ENCODE data around the gene TMEM39B. TPM values are rescaled to one million over a fixed set of nuclear protein-coding genes. Genes with fewer than 3 reads are reported as not detected.
"Not testable (repeated sequence)": the region's sequence is repeated elsewhere in the genome, so short reads cannot be mapped to it uniquely, and the experiment has no call there.

Gene TMEM39B
- total RNA-seq, 1 experiment from 2014 or later = 18.8 TPM

DNA sequence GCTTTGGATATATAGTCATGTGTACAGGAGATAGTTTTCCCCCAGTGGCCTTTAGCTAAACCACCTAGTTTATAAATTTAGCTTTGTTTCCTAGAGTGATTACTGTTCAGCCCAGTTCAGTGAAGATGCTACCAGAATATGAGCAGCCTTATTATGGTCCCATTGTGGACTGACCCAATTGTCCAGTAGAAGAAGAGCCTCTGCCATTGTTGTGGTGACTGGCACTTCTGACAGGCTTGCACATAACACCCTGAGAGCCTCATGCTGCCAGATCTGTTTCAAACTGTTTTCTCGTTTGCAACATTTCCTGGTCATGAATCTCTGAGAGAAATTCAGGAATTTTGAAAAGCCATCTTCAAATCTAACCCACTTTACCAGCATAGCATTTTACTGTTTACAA is 55.7 kb downstream of the TMEM39B start:
- no peak overlapping the region for H3K4me3 Mint-ChIP-seq
- DNase-seq (ENCODE audit: low spot score) (no peak), ATAC-seq (no peak)
- no peaks in the 10 kb centered on the region for H3K27me3 Mint-ChIP-seq (ENCODE audit: low read depth)
- H3K36me3 Mint-ChIP-seq = no peaks in the 10 kb centered on the region
- no peaks in the 10 kb centered on the region for H3K9me3 Mint-ChIP-seq
- CTCF ChIA-PET = interaction anchor here (0.7 to 4.1 kb wide), 13 partner anchors 10 to 237 kb away, joined by 3 to 20 read pairs (median 4); partner anchors contain the start of genes KPNA6 and TMEM39B
- peaks cover 25% of the 10 kb centered on the region for H3K4me1 Mint-ChIP-seq
- TF ChIP-seq KAT7 (CRISPR knock-in tag; IDR thresholded peaks at IDR 0.05; ENCODE audit: borderline replicate concordance) = no peak
- TF ChIP-seq JAZF1 (CRISPR knock-in tag; IDR thresholded peaks at IDR 0.05) = no peak
- POLR2A ChIA-PET = interaction anchor here (1.2 kb wide), 1 partner anchor 51 kb away, joined by 3 read pairs; the partner anchor contains the start of gene TXLNA
- H3K27ac Mint-ChIP-seq = no peak overlapping the region

DNA sequence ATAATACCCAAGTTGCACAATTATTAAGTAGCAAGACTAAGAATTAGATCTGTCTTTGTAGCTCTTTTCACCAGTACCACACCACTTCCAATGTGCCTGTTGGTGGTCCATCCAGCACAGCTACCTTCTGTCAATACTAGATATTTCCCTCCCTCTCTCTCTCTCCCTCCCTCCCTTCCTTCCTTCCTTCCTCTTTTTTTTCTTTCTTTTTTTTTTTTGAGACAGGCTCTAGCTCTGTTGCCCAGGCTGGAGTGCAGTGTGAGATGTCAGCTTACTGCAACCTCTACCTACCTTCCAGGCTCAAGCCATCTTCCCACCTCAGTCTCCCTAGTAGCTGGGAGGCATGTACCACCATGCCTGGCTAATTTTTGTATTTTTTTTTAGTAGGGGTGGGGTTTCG is 56.2 kb downstream of the TMEM39B start:
- H3K9me3 Mint-ChIP-seq = no peaks in the 10 kb centered on the region
- no peak overlapping the region for H3K4me3 Mint-ChIP-seq
- CTCF ChIA-PET = interaction anchor here (0.6 to 4.1 kb wide), 7 partner anchors 10 to 142 kb away, joined by 3 to 20 read pairs (median 3); partner anchors contain the start of genes KPNA6 and TMEM39B
- ATAC-seq (no peak), DNase-seq (ENCODE audit: low spot score) (no peak)
- TF ChIP-seq, protein P1, sequence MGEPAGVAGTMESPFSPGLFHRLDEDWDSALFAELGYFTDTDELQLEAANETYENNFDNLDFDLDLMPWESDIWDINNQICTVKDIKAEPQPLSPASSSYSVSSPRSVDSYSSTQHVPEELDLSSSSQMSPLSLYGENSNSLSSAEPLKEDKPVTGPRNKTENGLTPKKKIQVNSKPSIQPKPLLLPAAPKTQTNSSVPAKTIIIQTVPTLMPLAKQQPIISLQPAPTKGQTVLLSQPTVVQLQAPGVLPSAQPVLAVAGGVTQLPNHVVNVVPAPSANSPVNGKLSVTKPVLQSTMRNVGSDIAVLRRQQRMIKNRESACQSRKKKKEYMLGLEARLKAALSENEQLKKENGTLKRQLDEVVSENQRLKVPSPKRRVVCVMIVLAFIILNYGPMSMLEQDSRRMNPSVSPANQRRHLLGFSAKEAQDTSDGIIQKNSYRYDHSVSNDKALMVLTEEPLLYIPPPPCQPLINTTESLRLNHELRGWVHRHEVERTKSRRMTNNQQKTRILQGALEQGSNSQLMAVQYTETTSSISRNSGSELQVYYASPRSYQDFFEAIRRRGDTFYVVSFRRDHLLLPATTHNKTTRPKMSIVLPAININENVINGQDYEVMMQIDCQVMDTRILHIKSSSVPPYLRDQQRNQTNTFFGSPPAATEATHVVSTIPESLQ (CRISPR knock-in tag; IDR thresholded peaks at IDR 0.05) = no peak
- TF ChIP-seq KAT7 (CRISPR knock-in tag; IDR thresholded peaks at IDR 0.05; ENCODE audit: borderline replicate concordance) (no peak), TP53 (CRISPR knock-in tag; IDR thresholded peaks at IDR 0.05) (no peak), SMAD3 (CRISPR knock-in tag; IDR thresholded peaks at IDR 0.05; ENCODE audit: borderline replicate concordance) (no peak), ZBTB21 (CRISPR knock-in tag; IDR thresholded peaks at IDR 0.05; ENCODE audit: borderline replicate concordance) (no peak), NFATC4 (CRISPR knock-in tag; IDR thresholded peaks at IDR 0.05) (no peak)
- TF ChIP-seq, protein P2, sequence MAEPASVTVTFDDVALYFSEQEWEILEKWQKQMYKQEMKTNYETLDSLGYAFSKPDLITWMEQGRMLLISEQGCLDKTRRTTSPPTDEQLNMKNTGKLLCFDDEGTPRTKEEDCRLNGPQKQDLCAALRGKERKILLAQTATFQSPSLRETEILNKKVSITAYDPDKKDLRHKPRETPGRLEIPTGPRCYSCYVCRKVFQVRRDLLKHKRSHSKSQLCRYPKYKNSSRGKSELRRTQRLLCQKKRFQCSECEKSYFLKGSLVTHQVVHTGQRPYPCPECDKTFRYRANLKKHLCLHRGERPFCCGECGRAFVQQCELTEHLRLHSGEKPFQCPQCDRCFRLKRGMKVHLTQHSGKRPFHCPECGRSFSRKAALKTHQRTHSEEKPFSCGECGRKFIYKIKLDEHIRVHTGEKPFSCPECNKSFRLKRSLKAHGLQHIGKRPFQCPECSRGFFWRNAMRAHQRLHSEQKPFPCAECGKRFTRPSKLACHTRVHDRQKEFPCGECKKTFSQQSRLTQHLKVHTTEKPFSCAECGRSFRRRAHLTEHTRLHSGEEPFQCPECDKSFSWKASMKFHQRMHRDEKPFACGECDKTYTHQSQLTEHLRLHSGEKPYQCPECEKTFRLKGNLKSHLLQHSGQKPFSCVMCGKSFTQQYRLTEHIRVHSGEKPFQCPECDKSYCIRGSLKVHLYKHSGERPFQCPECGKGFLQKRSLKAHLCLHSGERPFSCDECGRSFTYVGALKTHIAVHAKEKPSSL (CRISPR knock-in tag; conservative IDR thresholded peaks at IDR 0.05) = no peak
- TF ChIP-seq, protein P3, sequence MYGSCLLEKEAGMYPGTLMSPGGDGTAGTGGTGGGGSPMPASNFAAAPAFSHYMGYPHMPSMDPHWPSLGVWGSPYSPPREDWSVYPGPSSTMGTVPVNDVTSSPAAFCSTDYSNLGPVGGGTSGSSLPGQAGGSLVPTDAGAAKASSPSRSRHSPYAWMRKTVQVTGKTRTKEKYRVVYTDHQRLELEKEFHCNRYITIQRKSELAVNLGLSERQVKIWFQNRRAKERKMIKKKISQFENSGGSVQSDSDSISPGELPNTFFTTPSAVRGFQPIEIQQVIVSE (CRISPR knock-in tag; IDR thresholded peaks at IDR 0.05; ENCODE audit: borderline replicate concordance) = no peak
- TF ChIP-seq, protein P4, sequence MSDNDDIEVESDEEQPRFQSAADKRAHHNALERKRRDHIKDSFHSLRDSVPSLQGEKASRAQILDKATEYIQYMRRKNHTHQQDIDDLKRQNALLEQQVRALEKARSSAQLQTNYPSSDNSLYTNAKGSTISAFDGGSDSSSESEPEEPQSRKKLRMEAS (CRISPR knock-in tag; IDR thresholded peaks at IDR 0.05) = no peak
- TF ChIP-seq, protein P5, sequence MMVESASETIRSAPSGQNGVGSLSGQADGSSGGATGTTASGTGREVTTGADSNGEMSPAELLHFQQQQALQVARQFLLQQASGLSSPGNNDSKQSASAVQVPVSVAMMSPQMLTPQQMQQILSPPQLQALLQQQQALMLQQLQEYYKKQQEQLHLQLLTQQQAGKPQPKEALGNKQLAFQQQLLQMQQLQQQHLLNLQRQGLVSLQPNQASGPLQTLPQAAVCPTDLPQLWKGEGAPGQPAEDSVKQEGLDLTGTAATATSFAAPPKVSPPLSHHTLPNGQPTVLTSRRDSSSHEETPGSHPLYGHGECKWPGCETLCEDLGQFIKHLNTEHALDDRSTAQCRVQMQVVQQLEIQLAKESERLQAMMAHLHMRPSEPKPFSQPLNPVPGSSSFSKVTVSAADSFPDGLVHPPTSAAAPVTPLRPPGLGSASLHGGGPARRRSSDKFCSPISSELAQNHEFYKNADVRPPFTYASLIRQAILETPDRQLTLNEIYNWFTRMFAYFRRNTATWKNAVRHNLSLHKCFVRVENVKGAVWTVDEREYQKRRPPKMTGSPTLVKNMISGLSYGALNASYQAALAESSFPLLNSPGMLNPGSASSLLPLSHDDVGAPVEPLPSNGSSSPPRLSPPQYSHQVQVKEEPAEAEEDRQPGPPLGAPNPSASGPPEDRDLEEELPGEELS (CRISPR knock-in tag; IDR thresholded peaks at IDR 0.05) = no peak
- TF ChIP-seq, protein P6, sequence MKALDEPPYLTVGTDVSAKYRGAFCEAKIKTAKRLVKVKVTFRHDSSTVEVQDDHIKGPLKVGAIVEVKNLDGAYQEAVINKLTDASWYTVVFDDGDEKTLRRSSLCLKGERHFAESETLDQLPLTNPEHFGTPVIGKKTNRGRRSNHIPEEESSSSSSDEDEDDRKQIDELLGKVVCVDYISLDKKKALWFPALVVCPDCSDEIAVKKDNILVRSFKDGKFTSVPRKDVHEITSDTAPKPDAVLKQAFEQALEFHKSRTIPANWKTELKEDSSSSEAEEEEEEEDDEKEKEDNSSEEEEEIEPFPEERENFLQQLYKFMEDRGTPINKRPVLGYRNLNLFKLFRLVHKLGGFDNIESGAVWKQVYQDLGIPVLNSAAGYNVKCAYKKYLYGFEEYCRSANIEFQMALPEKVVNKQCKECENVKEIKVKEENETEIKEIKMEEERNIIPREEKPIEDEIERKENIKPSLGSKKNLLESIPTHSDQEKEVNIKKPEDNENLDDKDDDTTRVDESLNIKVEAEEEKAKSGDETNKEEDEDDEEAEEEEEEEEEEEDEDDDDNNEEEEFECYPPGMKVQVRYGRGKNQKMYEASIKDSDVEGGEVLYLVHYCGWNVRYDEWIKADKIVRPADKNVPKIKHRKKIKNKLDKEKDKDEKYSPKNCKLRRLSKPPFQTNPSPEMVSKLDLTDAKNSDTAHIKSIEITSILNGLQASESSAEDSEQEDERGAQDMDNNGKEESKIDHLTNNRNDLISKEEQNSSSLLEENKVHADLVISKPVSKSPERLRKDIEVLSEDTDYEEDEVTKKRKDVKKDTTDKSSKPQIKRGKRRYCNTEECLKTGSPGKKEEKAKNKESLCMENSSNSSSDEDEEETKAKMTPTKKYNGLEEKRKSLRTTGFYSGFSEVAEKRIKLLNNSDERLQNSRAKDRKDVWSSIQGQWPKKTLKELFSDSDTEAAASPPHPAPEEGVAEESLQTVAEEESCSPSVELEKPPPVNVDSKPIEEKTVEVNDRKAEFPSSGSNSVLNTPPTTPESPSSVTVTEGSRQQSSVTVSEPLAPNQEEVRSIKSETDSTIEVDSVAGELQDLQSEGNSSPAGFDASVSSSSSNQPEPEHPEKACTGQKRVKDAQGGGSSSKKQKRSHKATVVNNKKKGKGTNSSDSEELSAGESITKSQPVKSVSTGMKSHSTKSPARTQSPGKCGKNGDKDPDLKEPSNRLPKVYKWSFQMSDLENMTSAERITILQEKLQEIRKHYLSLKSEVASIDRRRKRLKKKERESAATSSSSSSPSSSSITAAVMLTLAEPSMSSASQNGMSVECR (CRISPR knock-in tag; IDR thresholded peaks at IDR 0.05; ENCODE audit: borderline replicate concordance) = no peak
- TF ChIP-seq, protein P7, sequence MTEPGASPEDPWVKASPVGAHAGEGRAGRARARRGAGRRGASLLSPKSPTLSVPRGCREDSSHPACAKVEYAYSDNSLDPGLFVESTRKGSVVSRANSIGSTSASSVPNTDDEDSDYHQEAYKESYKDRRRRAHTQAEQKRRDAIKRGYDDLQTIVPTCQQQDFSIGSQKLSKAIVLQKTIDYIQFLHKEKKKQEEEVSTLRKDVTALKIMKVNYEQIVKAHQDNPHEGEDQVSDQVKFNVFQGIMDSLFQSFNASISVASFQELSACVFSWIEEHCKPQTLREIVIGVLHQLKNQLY (CRISPR knock-in tag; IDR thresholded peaks at IDR 0.05) = no peak
- H3K36me3 Mint-ChIP-seq = no peaks in the 10 kb centered on the region
- peaks cover 25% of the 10 kb centered on the region for H3K4me1 Mint-ChIP-seq
- no peaks in the 10 kb centered on the region for H3K27me3 Mint-ChIP-seq (ENCODE audit: low read depth)
- POLR2A ChIA-PET = interaction anchor here (0.7 kb wide), 1 partner anchor 1051 kb away, joined by 3 read pairs; no protein-coding TSS in a partner anchor
- peak overlapping the region; percentile 45 for H3K27ac Mint-ChIP-seq

DNA sequence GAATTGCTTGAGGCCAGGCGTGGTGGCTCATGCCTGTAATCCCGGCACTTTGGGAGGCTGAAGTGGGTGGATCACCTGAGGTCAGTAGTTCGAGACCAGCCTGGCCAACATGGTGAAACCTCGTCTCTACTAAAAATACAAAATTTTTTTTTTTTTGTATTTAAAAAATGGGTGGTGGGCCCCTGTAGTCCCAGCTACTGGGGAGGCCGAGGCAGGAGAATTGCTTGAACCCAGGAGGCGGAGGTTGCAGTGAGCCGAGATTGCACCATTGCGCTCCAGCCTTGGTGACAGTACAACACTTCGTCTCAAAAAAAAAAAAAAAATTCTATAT is 61.2 kb downstream of the TMEM39B start:
- H3K27me3 Mint-ChIP-seq (ENCODE audit: low read depth); H3K36me3 Mint-ChIP-seq; H3K4me1 Mint-ChIP-seq; H3K27ac Mint-ChIP-seq; H3K4me3 Mint-ChIP-seq; H3K9me3 Mint-ChIP-seq; POLR2A ChIA-PET; ATAC-seq; DNase-seq (ENCODE audit: low spot score): not testable (repeated sequence)
- CTCF ChIA-PET = interaction anchor here (1.7 kb wide), 1 partner anchor 24 kb away, joined by 5 read pairs; no protein-coding TSS in a partner anchor
